MV-4-11 (cell line): ENCODE measurements around the gene RBM20.

ENCODE experiments used
- DNase-seq: peaks from one replicate; lab custom pipeline; 2025; lab: John Stamatoyannopoulos, UW

Gene RBM20

DNA sequence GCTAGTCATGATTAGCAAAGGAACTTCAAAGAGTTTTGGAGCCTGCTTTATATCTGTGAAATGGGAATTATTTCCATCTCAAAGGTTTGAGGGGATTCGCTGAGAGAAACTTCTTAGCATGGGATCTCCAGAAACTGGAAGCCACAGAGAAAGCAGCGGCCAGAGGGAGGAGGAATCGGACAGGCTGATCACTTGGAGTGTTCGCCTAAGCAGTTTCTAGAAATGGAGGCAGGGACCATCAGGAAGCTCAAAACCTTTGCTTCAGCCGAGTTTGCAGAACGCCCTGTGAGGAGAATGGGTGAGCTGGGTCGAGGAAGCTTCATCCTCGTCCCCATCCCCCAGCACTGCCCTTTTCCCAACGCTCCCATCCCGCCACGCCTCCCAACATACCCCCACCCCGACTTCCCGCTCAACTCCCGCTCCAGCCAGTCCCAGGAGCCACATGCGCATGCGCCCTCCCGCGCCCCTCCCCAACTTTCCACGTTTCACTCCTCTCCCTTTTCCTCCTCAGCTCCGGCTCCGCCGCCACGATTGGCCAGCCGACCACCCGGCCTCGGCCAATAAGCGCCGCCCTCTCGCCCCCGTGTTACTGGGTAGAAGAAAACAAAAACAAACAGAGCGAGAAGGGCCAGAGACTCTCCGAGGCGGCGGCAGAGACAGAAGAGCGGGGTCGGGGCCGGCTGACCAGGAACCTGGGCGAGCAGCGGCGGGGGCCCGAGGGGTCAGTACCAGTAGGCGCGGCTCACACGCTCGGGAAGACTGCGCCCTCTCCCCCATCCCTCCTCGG lies 227.4 kb downstream of the RBM20 start, which contains the start of gene PDCD4:
PDCD4 (plus strand) TSS at position 631 of the 787 bp plus-strand sequence. CDS start 4,100 bp downstream, outside the sequence.
- peak; percentile 93 for DNase-seq

DNA sequence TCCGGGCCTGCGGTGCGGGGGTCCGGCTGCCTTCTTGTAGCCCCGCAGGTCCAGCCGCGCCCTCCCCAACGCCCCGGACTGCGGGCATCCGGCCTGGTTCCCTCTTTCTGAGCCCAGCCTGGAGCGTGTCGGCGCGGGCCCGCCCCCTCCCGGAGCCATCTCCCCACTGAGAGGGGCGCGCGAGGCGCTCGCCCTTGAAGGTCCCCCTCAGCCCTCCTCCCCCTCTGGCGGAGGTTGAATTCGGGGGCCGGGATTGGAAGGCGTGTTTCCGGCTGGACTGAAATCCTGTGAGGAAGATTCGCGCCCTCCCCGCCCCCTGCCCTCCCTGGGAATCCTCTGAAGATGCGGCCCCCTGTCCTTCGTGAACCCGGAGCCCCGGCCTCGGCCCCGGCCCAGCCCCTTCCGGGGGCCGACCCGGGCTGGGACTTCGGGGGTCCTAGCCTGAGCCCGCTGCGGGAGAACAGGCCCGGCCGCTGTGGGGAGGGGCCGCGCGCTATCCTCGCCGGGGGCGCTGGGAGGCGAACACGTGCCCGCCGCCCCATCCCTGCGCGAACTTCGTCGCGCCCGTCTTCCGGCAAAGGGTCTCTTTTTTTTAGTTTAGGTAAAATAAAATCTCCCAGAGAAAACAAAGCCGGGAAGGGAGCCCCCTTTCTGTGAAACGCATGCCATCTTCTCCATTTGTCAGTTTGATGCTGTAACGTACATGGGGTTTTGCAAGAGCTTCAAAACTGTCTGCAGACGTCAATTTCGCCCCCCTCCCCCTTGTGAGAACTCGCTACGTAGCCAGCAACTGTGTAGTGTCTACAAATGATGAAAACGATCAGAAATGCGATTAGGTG lies 228.2 kb downstream of the RBM20 start:
- peak; percentile 82 for DNase-seq

DNA sequence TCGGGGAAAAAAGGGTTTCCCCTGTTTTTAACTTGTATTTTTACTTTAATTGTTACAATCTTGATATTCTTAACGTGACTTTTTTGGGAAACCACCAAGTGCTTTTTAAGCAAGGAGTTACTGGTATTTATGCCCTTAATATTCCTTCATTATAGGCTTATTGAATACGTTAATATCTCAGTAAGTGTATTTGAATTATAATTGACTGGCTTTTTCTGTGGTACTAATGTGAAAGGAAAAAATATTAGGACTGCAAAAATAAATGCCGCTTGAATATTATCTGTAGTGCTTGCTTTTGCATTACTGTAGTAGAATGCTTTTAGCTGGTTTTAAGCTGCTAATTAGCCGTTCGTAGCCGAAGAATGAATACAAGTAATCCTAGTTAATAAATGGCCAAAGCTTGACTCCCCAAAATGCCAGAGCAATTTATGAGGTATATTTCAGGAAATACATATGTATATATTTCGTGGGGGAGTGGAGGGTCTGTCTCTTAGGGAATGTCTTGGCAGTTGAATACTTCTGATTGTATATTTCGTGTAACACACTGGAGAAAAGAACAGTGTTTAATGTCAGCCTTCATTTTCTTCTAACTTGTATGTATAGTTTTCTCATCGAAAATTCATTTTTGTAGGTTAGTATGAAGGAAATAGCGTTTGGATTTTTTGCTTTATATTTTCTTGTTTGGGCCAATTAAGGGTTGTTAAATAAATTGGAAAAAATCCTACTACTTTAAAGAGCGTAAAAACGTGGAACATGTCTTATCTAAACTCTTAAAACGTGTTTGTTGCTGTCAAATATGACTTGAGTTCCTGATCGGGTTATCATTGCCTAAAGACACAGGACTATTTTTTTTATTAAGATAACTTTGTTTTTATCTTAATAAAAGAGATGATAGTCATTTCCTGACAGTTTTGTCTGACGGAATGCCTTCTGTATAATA lies 229.1 kb downstream of the RBM20 start:
- DNase-seq, result no peak

DNA sequence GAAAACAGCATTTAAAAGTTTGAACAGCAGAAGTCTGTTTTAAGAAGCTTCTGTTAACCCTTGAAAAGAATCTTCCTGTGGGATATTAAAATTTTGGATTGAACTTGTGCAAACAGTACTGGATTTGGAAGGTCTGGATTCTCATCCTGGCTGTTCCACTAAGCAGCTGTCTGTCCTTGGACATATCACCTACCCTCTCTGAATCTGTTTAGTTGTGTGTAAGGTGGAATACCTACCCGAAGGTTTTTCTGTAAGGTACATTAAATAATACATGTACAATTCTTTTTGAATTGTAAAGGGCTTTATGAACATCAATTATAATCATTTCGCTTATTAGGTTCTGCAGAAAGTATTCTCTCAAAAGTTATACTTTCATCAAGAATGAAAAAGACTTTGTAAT lies 229.8 kb downstream of the RBM20 start:
- no peak for DNase-seq

DNA sequence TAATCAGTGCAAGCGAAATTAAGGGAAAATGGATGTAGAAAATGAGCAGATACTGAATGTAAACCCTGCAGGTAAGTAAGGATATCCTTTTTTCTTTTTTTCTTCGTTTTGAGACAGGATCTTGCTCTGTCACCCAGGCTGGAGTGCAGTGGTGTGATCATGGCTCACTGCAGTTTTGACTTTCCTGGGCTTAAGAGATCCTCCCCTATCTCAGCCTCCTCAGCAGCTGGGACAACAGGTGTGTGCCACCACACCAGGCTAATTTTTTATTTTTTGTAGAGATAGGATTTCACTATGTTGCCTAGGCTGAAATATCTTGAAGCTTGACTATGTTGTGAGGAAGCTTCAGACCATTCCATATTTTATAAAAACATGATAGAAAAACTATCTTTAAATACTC lies 231.9 kb downstream of the RBM20 start:
- no peak for DNase-seq

DNA sequence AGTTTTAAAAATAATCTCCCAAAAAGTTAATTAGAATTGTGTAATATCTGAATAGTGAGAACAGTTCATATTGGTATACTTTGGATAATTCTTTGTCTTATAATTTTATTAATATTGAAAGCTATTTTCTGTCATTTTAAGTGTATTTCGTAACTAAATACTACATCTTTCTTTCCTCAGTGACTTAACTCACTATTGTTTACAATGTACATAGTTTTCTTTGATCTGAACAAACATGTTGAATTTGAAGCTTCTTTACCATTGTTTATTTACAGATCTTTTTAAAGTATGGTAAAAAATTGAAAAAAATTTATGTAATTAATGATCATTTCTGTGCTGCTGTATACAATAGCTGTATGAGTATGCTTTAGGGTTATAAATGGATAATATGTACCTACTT lies 232.7 kb downstream of the RBM20 start:
- no peak for DNase-seq

DNA sequence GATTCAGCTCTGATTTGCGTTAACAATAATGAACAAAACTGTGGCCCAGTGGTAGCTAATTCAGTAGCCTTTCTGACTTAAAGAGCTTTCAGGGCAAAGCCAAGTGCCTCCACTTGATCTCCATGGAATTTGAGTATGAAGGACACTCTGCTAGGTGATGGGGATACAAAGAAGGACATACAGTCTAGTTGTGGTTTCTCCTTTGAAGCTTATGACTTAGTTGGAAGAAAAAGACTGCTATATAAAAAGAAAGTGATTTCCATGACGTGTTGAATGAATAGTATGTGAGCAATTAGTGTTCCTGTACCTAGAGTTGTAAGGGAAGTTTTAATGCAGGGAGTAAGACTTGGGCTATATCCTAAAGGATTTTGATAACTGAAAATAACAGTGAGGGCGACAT lies 235.9 kb downstream of the RBM20 start:
- DNase-seq, result no peak

DNA sequence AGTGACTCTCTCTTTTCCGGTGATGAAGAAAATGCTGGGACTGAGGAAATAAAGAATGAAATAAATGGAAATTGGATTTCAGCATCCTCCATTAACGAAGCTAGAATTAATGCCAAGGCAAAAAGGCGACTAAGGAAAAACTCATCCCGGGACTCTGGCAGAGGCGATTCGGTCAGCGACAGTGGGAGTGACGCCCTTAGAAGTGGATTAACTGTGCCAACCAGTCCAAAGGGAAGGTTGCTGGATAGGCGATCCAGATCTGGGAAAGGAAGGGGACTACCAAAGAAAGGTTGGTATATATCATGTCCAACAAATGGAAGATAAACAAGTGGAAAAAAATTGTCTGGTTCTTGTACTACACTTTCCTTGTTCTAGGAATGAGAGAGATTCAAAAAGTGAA lies 237.1 kb downstream of the RBM20 start:
- DNase-seq, result no peak

DNA sequence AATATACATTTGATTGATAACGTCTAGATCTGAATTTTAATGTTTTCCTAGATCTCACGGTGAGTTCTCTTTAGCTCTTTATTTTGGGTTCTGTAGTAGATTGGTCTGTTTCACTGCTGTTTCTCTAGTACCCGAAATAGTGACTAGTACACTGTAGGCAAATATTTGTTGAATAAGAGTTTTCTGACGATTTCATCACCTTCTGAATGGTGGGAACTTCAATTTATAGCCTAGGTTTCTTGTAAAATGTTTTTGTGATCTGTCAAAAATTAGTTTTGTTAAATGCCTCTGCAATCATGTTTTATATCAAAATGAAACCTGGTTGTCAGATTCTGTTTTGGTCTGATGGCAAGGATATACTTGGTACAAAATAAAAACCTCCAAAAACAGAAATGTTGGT lies 237.8 kb downstream of the RBM20 start:
- no peak for DNase-seq

DNA sequence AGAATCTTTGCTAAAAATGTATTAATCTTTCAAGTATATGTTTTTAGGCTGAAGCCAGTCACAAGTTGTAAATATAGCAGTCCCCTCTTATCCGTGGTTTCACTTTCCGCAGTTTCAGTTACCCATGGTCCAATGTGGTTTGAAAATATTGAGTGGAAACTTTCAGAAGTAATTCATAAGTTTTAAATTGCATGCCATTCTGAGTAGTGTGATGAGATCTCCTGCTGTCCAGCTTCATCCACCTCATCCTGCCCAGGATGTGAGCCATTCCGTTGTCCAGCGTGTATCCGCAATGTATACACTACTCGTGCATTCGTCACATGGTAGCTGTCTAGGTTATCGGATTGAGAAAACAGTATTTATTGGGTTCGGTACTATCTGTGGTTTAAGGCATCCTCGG lies 239.8 kb downstream of the RBM20 start:
- no peak for DNase-seq

DNA sequence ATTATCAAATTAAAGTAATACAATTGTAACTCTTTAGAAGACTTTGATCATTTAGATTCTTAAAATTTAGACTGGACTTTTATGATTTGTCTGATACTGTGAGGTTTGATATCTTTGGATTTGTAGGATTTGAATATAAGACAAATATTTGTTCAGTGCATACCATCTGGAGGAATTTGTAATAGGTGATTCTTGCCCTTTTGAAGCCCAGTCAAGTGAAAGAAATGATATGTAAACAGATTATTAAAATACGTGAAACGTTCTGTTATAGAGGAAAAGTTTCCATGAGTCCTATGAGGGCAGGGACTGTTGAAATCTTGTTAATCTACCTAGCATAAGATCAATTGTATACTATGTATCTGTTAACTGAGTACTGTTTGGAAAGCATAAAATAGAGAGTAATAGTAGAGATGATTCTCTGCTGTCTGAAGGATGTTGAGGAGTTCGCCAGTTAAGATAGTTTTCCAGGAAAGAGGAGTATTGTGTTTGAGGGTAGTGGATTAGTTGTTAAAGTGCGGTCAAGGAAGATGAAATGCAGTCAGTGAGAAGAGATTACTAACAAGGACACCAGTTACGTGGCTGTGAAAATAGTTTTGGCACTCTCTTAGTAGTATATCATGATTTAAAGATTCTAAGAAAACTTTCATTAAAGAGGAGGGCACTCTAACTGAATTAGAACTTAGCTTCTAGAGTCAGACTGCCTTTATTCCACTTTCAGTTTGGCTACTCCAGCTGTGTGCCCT lies 242.0 kb downstream of the RBM20 start:
- no peak for DNase-seq

DNA sequence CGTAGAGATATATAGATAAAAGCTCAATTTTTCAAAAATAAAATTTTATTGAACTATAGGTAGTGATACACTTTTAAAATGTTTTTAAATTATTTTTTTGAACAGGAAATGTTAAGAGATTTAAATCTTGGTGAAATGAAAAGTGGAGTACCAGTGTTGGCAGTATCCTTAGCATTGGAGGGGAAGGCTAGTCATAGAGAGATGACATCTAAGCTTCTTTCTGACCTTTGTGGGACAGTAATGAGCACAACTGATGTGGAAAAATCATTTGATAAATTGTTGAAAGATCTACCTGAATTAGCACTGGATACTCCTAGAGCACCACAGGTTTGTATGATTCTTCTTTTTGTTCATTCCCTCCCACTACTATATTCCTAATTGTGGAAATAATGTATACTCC lies 243.4 kb downstream of the RBM20 start:
- no peak for DNase-seq
